HG02840 (cell line): ENCODE results near the gene TCIRG1.

Source experiments
- ATAC-seq: cut with Tn5 transposase; IDR thresholded peaks from one replicate; pipeline ENCODE4 v1.9.1; 2021; ENCODE audit warnings: mild to moderate bottlenecking, moderate library complexity, moderate number of reproducible peaks; ENCODE audit not compliant: unreplicated experiment, low FRiP score

TCIRG1 gene

GRCh38 chr11:68035266-68035876 lies 3.5 kb upstream of the TCIRG1 start:
- no peak for ATAC-seq

- ATAC-seq: no peak
These were observed 2.6 kb upstream of the TCIRG1 start for GRCh38 chr11:68036141-68036716.

- ATAC-seq: no peak
These were observed 2.0 kb upstream of the TCIRG1 start for GRCh38 chr11:68036717-68037239.

- no peak for ATAC-seq
These were observed 1.2 kb upstream of the TCIRG1 start for GRCh38 chr11:68037411-68038225.

GRCh38 chr11:68038226-68038717 lies 553 bp upstream of the TCIRG1 start:
- no peak for ATAC-seq

- no peak for ATAC-seq
These were observed 781 bp downstream of the TCIRG1 start for GRCh38 chr11:68039526-68040086.

GRCh38 chr11:68040101-68040956 lies 1.5 kb downstream of the TCIRG1 start:
- ATAC-seq: peak; percentile 55

GRCh38 chr11:68040957-68041591 lies 2.2 kb downstream of the TCIRG1 start:
- no peak for ATAC-seq

- ATAC-seq: no peak
These were observed 2.9 kb downstream of the TCIRG1 start for GRCh38 chr11:68041617-68042218.

- no peak for ATAC-seq
These were observed 3.6 kb downstream of the TCIRG1 start for GRCh38 chr11:68042219-68043028.

- ATAC-seq: no peak
These were observed 4.2 kb downstream of the TCIRG1 start for GRCh38 chr11:68043029-68043348.

GRCh38 chr11:68043349-68044144 lies 4.7 kb downstream of the TCIRG1 start:
- ATAC-seq: no peak

- no peak for ATAC-seq
These were observed 5.5 kb downstream of the TCIRG1 start for GRCh38 chr11:68044145-68044813.

- ATAC-seq: no peak
These were observed 6.1 kb downstream of the TCIRG1 start for GRCh38 chr11:68044898-68045351.

- ATAC-seq: no peak
These were observed 8.8 kb downstream of the TCIRG1 start for GRCh38 chr11:68047437-68048290.
